Liver (tissue), 9 donors: Measurements from ENCODE around the gene IRF6. TPM values are rescaled to one million over a fixed set of nuclear protein-coding genes. Genes with fewer than 3 reads are reported as not detected.

Source experiments
- DNase-seq: peaks from one replicate; pipeline ENCODE4 v3.0.0-alpha.2; 2017; ENCODE audit warnings: low spot score
- H3K27ac ChIP-seq, 2 donors: one replicate each; pipeline ENCODE4 v1.7.0; 2013; ENCODE audit warnings: inconsistent platforms in 2 of 2, low read length in 2 of 2, control low read depth in 1 of 2, low read depth in 1 of 2, mild to moderate bottlenecking in 1 of 2
- H3K27me3 ChIP-seq, 4 donors: one replicate each; pipeline versions ENCODE4 v1.6.1 to v1.7.0; 2013; ENCODE audit warnings: low read length in 3 of 4, inconsistent platforms in 1 of 4, mild to moderate bottlenecking in 1 of 4, moderate library complexity in 1 of 4; ENCODE audit not compliant: control insufficient read depth in 4 of 4, insufficient read depth in 4 of 4
- H3K36me3 ChIP-seq, 4 donors: one replicate each; pipeline versions ENCODE4 v1.6.1 to v1.7.0; 2013; ENCODE audit warnings: low read length in 3 of 4, mild to moderate bottlenecking in 3 of 4, low read depth in 1 of 4, moderate library complexity in 1 of 4; ENCODE audit not compliant: control insufficient read depth in 4 of 4, insufficient read depth in 3 of 4
- H3K4me1 ChIP-seq, 4 donors: one replicate each; pipeline versions ENCODE4 v1.6.1 to v1.7.0; 2013; ENCODE audit warnings: low read length in 3 of 4, mild to moderate bottlenecking in 3 of 4, moderate library complexity in 1 of 4; ENCODE audit not compliant: control insufficient read depth in 4 of 4, insufficient read depth in 4 of 4
- H3K4me3 ChIP-seq, 3 donors: one replicate each; pipeline versions ENCODE4 v1.6.1 to v1.7.0; 2013; ENCODE audit warnings: low read length in 3 of 3, control low read depth in 1 of 3, low read depth in 1 of 3, mild to moderate bottlenecking in 1 of 3
- H3K9ac ChIP-seq, 2 donors: one replicate each; pipeline ENCODE4 v1.7.0; 2013; ENCODE audit warnings: low read length in 2 of 2, mild to moderate bottlenecking in 2 of 2, moderate library complexity in 2 of 2, control low read depth in 1 of 2, low read depth in 1 of 2
- H3K9me3 ChIP-seq, 4 donors: one replicate each; pipeline versions ENCODE4 v1.6.1 to v1.7.0; 2013; ENCODE audit warnings: low read length in 3 of 4; ENCODE audit not compliant: control insufficient read depth in 4 of 4
- EGR1 ChIP-seq, 2 donors: IDR thresholded peaks; 2 replicates each; pipeline ENCODE4 v1.6.1; 2016 to 2018; ENCODE audit warnings: antibody characterized with exemption in 2 of 2, low read depth in 2 of 2
- FOXA1 ChIP-seq: IDR thresholded peaks from 2 replicates; pipeline ENCODE4 v1.6.1; 2016; ENCODE audit warnings: antibody characterized with exemption
- GABPA ChIP-seq, 2 donors: IDR thresholded peaks in 1 of 2; conservative IDR thresholded peaks in 1 of 2; 2 replicates each; pipeline ENCODE4 v1.6.1; 2016; ENCODE audit warnings: antibody characterized with exemption in 2 of 2, mild to moderate bottlenecking in 1 of 2, moderate library complexity in 1 of 2
- HNF4A ChIP-seq, 2 donors: conservative IDR thresholded peaks; 2 replicates each; pipeline ENCODE4 v1.6.1; 2016; ENCODE audit warnings: antibody characterized with exemption in 2 of 2, mild to moderate bottlenecking in 2 of 2
- HNF4G ChIP-seq: IDR thresholded peaks from 2 replicates; pipeline ENCODE4 v1.6.1; 2016; ENCODE audit warnings: antibody characterized with exemption
- JUND ChIP-seq, 2 donors: IDR thresholded peaks; 2 replicates each; pipeline ENCODE4 v1.6.1; 2016; ENCODE audit warnings: antibody characterized with exemption in 2 of 2
- MAX ChIP-seq: IDR thresholded peaks from 2 replicates; pipeline ENCODE4 v1.6.1; 2016; ENCODE audit warnings: antibody characterized with exemption
- NR2F2 ChIP-seq: IDR thresholded peaks from 2 replicates; pipeline ENCODE4 v1.6.1; 2016; ENCODE audit warnings: antibody characterized with exemption
- RAD21 ChIP-seq, 2 donors: IDR thresholded peaks; 2 replicates each; pipeline ENCODE4 v1.6.1; 2016; ENCODE audit warnings: antibody characterized with exemption in 2 of 2, mild to moderate bottlenecking in 2 of 2
- RXRA ChIP-seq, 2 donors: IDR thresholded peaks; 2 replicates each; pipeline ENCODE4 v1.6.1; 2017 to 2018; ENCODE audit warnings: antibody characterized with exemption in 2 of 2, mild to moderate bottlenecking in 1 of 2
- SP1 ChIP-seq: IDR thresholded peaks from 2 replicates; pipeline ENCODE4 v1.6.1; 2018; ENCODE audit warnings: antibody characterized with exemption, mild to moderate bottlenecking
- TAF1 ChIP-seq: conservative IDR thresholded peaks from 2 replicates; pipeline ENCODE4 v1.6.1; 2016; ENCODE audit warnings: antibody characterized with exemption, mild to moderate bottlenecking
- YY1 ChIP-seq: IDR thresholded peaks from 2 replicates; pipeline ENCODE4 v1.6.1; 2016; ENCODE audit warnings: antibody characterized with exemption, mild to moderate bottlenecking
- ZBTB33 ChIP-seq: IDR thresholded peaks from 2 replicates; pipeline ENCODE4 v1.6.1; 2016; ENCODE audit warnings: antibody characterized with exemption
- WGBS: extraction: QIAGEN DNeasy Blood & Tissue Kit; methylation state at CpG from one replicate; pipeline ENCODE4 v1.1.7; 2013; 5-methylcytosine and 5-hydroxymethylcytosine counted together
- polyA plus RNA-seq, 2 donors: library from polyadenylated mRNA; stranded (reverse) in 1 of 2; unstranded in 1 of 2; fragments of 200-250 nt in 1 of 2; fragments of >200 nt in 1 of 2; fragmentation: Nextera tagmentation in 1 of 2; extraction: Ambion mirVana in 1 of 2; gene quantifications; one replicate each; pipeline versions ENCODE4 v1.2.1 to v1.2.3, GENCODE V29; 2013 to 2015
- total RNA-seq, 2 donors: library from RNA; depleted of rRNA; stranded (reverse); fragments of >200 nt; gene quantifications; one replicate each; pipeline ENCODE4 v1.2.3, GENCODE V29; 2014
- TF ChIP-seq, protein P1 (sequence below): fragments of 150-350 bp; IDR thresholded peaks from 2 replicates; pipeline ENCODE4 v1.5.1; 2017; ENCODE audit warnings: improper control_type of control experiment, low read depth, low read length; ENCODE audit not compliant: missing input control
- TF ChIP-seq, protein P2 (sequence below): IDR thresholded peaks from 2 replicates; pipeline ENCODE4 v1.6.1; 2016; ENCODE audit warnings: antibody characterized with exemption
- TF ChIP-seq, protein P3 (sequence below): IDR thresholded peaks from 2 replicates; pipeline ENCODE4 v1.6.1; 2016; ENCODE audit warnings: antibody characterized with exemption, mild to moderate bottlenecking
- donor health status: healthy.
- donor health status: healthy.
- donor health status: healthy.
- donor health status: healthy.
- donor health status: healthy.

Gene IRF6
- total and polyA plus RNA-seq, 4 donors, result 0.51 to 29.3 (median 14.3) TPM

DNA sequence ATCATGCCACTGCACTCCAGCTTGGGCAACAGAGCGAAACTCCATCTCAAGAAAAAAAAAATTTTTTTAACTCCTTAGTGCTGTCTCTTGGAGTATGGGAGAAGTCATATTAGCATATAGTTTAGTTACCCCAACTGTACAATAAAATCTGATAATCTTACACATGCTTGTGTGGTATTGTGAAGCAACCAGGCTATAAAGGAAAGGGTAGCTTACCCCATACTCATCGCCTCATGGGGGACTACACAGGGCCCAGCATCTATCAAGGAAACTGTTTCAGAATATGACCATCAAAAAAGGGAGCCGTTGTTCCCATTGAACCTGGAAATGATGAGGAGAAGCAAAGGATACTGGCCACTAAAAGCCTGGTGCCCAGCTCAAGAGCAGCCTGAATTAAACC, 53.1 kb downstream of the IRF6 start:
- 93% methylated on average over 3 of the region's 3 CpGs for WGBS
- no peaks in the 10 kb centered on the region for H3K27me3 ChIP-seq

DNA sequence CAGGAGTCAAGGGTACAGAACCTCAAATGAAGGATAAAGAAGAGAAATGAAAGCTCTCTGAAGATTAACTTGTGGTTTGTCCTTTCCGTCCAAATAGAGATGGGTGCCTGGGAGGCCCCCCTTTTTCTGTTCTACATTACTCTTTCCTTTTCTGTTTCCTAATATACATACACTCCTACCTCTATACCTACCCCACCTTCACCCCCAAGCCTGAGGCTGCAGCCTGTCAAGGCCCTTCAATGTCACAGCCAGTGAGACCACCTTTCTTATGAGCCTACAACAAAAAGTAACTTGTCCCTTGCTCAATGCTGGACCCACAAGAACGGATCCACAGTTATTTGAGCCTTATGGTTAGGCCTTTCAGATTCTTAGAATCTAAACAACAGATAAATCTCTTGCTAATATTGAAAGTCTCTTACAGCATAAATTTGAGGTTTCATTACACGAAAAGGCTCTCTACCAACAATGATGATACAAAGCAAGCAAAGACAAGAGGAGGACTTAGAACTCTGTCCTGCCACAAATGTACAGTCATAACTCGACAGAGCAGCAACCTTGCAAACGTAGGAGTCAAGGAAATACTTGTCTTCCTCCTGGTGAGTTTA, 54.2 kb downstream of the IRF6 start:
- H3K4me3 ChIP-seq, result no peak overlapping the region
- H3K9me3 ChIP-seq, result no peaks in the 10 kb centered on the region
- H3K27ac ChIP-seq, result no peak overlapping the region
- no peak for TF ChIP-seq JUND (IDR thresholded peaks at IDR 0.05)
- TF ChIP-seq HNF4G, result no peak
- no peak for TF ChIP-seq GABPA (IDR thresholded peaks at IDR 0.05 in 1 of 2, conservative IDR thresholded peaks at IDR 0.05 in 1 of 2)
- no peak for TF ChIP-seq NR2F2
- TF ChIP-seq, protein P1, sequence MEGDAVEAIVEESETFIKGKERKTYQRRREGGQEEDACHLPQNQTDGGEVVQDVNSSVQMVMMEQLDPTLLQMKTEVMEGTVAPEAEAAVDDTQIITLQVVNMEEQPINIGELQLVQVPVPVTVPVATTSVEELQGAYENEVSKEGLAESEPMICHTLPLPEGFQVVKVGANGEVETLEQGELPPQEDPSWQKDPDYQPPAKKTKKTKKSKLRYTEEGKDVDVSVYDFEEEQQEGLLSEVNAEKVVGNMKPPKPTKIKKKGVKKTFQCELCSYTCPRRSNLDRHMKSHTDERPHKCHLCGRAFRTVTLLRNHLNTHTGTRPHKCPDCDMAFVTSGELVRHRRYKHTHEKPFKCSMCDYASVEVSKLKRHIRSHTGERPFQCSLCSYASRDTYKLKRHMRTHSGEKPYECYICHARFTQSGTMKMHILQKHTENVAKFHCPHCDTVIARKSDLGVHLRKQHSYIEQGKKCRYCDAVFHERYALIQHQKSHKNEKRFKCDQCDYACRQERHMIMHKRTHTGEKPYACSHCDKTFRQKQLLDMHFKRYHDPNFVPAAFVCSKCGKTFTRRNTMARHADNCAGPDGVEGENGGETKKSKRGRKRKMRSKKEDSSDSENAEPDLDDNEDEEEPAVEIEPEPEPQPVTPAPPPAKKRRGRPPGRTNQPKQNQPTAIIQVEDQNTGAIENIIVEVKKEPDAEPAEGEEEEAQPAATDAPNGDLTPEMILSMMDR, result no peak
- no peak for TF ChIP-seq ZBTB33
- TF ChIP-seq, protein P2, sequence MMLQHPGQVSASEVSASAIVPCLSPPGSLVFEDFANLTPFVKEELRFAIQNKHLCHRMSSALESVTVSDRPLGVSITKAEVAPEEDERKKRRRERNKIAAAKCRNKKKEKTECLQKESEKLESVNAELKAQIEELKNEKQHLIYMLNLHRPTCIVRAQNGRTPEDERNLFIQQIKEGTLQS, result no peak
- no peak for TF ChIP-seq RAD21 (IDR thresholded peaks at IDR 0.05)
- no peak for TF ChIP-seq HNF4A (conservative IDR thresholded peaks at IDR 0.05)
- no peak for TF ChIP-seq YY1
- TF ChIP-seq SP1, result no peak
- TF ChIP-seq EGR1 (IDR thresholded peaks at IDR 0.05; ENCODE audit: low read depth in 2 of 2), result no peak
- TF ChIP-seq MAX, result no peak
- no peak for TF ChIP-seq RXRA (IDR thresholded peaks at IDR 0.05)
- no peak for TF ChIP-seq FOXA1
- TF ChIP-seq, protein P3, sequence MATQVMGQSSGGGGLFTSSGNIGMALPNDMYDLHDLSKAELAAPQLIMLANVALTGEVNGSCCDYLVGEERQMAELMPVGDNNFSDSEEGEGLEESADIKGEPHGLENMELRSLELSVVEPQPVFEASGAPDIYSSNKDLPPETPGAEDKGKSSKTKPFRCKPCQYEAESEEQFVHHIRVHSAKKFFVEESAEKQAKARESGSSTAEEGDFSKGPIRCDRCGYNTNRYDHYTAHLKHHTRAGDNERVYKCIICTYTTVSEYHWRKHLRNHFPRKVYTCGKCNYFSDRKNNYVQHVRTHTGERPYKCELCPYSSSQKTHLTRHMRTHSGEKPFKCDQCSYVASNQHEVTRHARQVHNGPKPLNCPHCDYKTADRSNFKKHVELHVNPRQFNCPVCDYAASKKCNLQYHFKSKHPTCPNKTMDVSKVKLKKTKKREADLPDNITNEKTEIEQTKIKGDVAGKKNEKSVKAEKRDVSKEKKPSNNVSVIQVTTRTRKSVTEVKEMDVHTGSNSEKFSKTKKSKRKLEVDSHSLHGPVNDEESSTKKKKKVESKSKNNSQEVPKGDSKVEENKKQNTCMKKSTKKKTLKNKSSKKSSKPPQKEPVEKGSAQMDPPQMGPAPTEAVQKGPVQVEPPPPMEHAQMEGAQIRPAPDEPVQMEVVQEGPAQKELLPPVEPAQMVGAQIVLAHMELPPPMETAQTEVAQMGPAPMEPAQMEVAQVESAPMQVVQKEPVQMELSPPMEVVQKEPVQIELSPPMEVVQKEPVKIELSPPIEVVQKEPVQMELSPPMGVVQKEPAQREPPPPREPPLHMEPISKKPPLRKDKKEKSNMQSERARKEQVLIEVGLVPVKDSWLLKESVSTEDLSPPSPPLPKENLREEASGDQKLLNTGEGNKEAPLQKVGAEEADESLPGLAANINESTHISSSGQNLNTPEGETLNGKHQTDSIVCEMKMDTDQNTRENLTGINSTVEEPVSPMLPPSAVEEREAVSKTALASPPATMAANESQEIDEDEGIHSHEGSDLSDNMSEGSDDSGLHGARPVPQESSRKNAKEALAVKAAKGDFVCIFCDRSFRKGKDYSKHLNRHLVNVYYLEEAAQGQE, result no peak
- no peak overlapping the region for H3K9ac ChIP-seq
- no peak for DNase-seq
- peaks cover 3 to 12% (median 9%) of the 10 kb centered on the region in 4 donors for H3K4me1 ChIP-seq
- no peaks in the 10 kb centered on the region for H3K27me3 ChIP-seq
- no peaks in the 10 kb centered on the region for H3K36me3 ChIP-seq
- 75% methylated on average over 5 of the region's 5 CpGs for WGBS

More for the DNA sequence above, 53.1 kb downstream of the IRF6 start:
- no peak overlapping the region for H3K27ac ChIP-seq
- no peaks in the 10 kb centered on the region for H3K36me3 ChIP-seq
- H3K9ac ChIP-seq, result no peak overlapping the region
- H3K9me3 ChIP-seq, result no peaks in the 10 kb centered on the region
- H3K4me1 ChIP-seq, result peaks cover 0 to 8% (median 6%) of the 10 kb centered on the region in 4 donors
- no peak overlapping the region for H3K4me3 ChIP-seq
- TF ChIP-seq EGR1 (IDR thresholded peaks at IDR 0.05; ENCODE audit: low read depth in 2 of 2) (no peak), RAD21 (IDR thresholded peaks at IDR 0.05) (no peak), GABPA (IDR thresholded peaks at IDR 0.05 in 1 of 2, conservative IDR thresholded peaks at IDR 0.05 in 1 of 2) (no peak), TAF1 (no peak), HNF4A (conservative IDR thresholded peaks at IDR 0.05) (no peak), MAX (no peak), FOXA1 (no peak)
- TF ChIP-seq, protein P1, result no peak
- DNase-seq, result no peak
